ELF-1 (cell line): Measurements from ENCODE around the gene PYGB.

ENCODE experiments used
- DNase-seq: peaks from one replicate; pipeline ENCODE4 v3.0.0-alpha.2; 2016; ENCODE audit warnings: low read depth, low spot score

The PYGB gene

GRCh38 chr20:25247956-25248785 is at the start of gene PYGB:
TSS of gene PYGB (plus strand) at chr20:25248085. CDS start at chr20:25248179, 94 bp downstream.
- peak; percentile 84 for DNase-seq

GRCh38 chr20:25198663-25199383 is 49.1 kb upstream of the PYGB start:
- no peak for DNase-seq

GRCh38 chr20:25199473-25200260 is 48.2 kb upstream of the PYGB start:
- DNase-seq: no peak

GRCh38 chr20:25203089-25203488 is 44.8 kb upstream of the PYGB start:
- no peak for DNase-seq

- DNase-seq: no peak
Measured at GRCh38 chr20:25203871-25204320, 44.0 kb upstream of the PYGB start.

GRCh38 chr20:25204550-25205276 is 43.2 kb upstream of the PYGB start:
- no peak for DNase-seq

GRCh38 chr20:25205277-25206062 is 42.4 kb upstream of the PYGB start:
- DNase-seq: peak; percentile 60

GRCh38 chr20:25206063-25206403 is 41.9 kb upstream of the PYGB start:
- no peak for DNase-seq

- DNase-seq: no peak
Measured at GRCh38 chr20:25206548-25206947, 41.3 kb upstream of the PYGB start.

- DNase-seq: no peak
Measured at GRCh38 chr20:25207149-25207959, 40.5 kb upstream of the PYGB start.

- DNase-seq: no peak
Measured at GRCh38 chr20:25207960-25208534, 39.8 kb upstream of the PYGB start.

GRCh38 chr20:25209400-25209799 is 38.5 kb upstream of the PYGB start:
- DNase-seq: no peak

- DNase-seq: no peak
Measured at GRCh38 chr20:25209911-25210310, 38.0 kb upstream of the PYGB start.

GRCh38 chr20:25211273-25211672 is 36.6 kb upstream of the PYGB start:
- DNase-seq: no peak

- DNase-seq: no peak
Measured at GRCh38 chr20:25212242-25212641, 35.6 kb upstream of the PYGB start.

GRCh38 chr20:25213566-25214425 is 34.1 kb upstream of the PYGB start:
- DNase-seq: no peak

GRCh38 chr20:25214426-25214790 is 33.5 kb upstream of the PYGB start:
- DNase-seq: no peak

- DNase-seq: no peak
Measured at GRCh38 chr20:25214819-25215218, 33.1 kb upstream of the PYGB start.

- DNase-seq: no peak
Measured at GRCh38 chr20:25215521-25215920, 32.4 kb upstream of the PYGB start.
